ENCODE results near the gene GRAMD2B.
"Not testable (repeated sequence)": the region's sequence is repeated elsewhere in the genome, so short reads cannot be mapped to it uniquely, and the experiment has no call there.

Gene GRAMD2B

GRCh38 chr5:126449751-126450271 is 26.6 kb downstream of the GRAMD2B start:
- no peak for DNase-seq (ENCODE audit: low spot score)

- DNase-seq (ENCODE audit: low spot score): no peak
Observed at GRCh38 chr5:126450346-126450745, 27.1 kb downstream of the GRAMD2B start.

- DNase-seq (ENCODE audit: low spot score): no peak
Observed at GRCh38 chr5:126450907-126451306, 27.7 kb downstream of the GRAMD2B start.

GRCh38 chr5:126452477-126452876 is 29.3 kb downstream of the GRAMD2B start:
- DNase-seq (ENCODE audit: low spot score): no peak

- no peak for DNase-seq (ENCODE audit: low spot score)
Observed at GRCh38 chr5:126454081-126454480, 30.9 kb downstream of the GRAMD2B start.

- no peak for DNase-seq (ENCODE audit: low spot score)
Observed at GRCh38 chr5:126454535-126454934, 31.3 kb downstream of the GRAMD2B start.

GRCh38 chr5:126455264-126455663 is 32.1 kb downstream of the GRAMD2B start:
- no peak for DNase-seq (ENCODE audit: low spot score)

- no peak for DNase-seq (ENCODE audit: low spot score)
Observed at GRCh38 chr5:126455728-126456127, 32.5 kb downstream of the GRAMD2B start.

GRCh38 chr5:126456217-126456820 is 33.1 kb downstream of the GRAMD2B start:
- no peak for DNase-seq (ENCODE audit: low spot score)

GRCh38 chr5:126460459-126460858 is 37.2 kb downstream of the GRAMD2B start:
- no peak for DNase-seq (ENCODE audit: low spot score)

GRCh38 chr5:126460977-126461376 is 37.8 kb downstream of the GRAMD2B start:
- no peak for DNase-seq (ENCODE audit: low spot score)

GRCh38 chr5:126461838-126462237 is 38.6 kb downstream of the GRAMD2B start:
- no peak for DNase-seq (ENCODE audit: low spot score)

GRCh38 chr5:126462239-126463014 is 39.2 kb downstream of the GRAMD2B start:
- DNase-seq (ENCODE audit: low spot score): no peak

GRCh38 chr5:126464016-126464415 is 40.8 kb downstream of the GRAMD2B start:
- no peak for DNase-seq (ENCODE audit: low spot score)

- DNase-seq (ENCODE audit: low spot score): no peak
Observed at GRCh38 chr5:126464959-126465358, 41.8 kb downstream of the GRAMD2B start.

GRCh38 chr5:126468091-126468490 is 44.9 kb downstream of the GRAMD2B start:
- no peak for DNase-seq (ENCODE audit: low spot score)

- no peak for DNase-seq (ENCODE audit: low spot score)
Observed at GRCh38 chr5:126469536-126470316, 46.5 kb downstream of the GRAMD2B start.

GRCh38 chr5:126470529-126470928 is 47.3 kb downstream of the GRAMD2B start:
- not testable (repeated sequence) for DNase-seq (ENCODE audit: low spot score)

GRCh38 chr5:126471247-126471646 is 48.0 kb downstream of the GRAMD2B start:
- DNase-seq (ENCODE audit: low spot score): no peak

- no peak for DNase-seq (ENCODE audit: low spot score)
Observed at GRCh38 chr5:126471875-126472537, 48.8 kb downstream of the GRAMD2B start.

GRCh38 chr5:126472538-126472889 is 49.3 kb downstream of the GRAMD2B start:
- DNase-seq (ENCODE audit: low spot score): no peak

Measured in D341Med (cell line).